ENCODE measurements around the gene OR2C3. TPM values are rescaled to one million over a fixed set of nuclear protein-coding genes. Genes with fewer than 3 reads are reported as not detected.
"Not testable (repeated sequence)": the region's sequence is repeated elsewhere in the genome, so short reads cannot be mapped to it uniquely, and the experiment has no call there.

OR2C3 gene
- total and polyA plus RNA-seq, 4 donors, result not detected

DNA sequence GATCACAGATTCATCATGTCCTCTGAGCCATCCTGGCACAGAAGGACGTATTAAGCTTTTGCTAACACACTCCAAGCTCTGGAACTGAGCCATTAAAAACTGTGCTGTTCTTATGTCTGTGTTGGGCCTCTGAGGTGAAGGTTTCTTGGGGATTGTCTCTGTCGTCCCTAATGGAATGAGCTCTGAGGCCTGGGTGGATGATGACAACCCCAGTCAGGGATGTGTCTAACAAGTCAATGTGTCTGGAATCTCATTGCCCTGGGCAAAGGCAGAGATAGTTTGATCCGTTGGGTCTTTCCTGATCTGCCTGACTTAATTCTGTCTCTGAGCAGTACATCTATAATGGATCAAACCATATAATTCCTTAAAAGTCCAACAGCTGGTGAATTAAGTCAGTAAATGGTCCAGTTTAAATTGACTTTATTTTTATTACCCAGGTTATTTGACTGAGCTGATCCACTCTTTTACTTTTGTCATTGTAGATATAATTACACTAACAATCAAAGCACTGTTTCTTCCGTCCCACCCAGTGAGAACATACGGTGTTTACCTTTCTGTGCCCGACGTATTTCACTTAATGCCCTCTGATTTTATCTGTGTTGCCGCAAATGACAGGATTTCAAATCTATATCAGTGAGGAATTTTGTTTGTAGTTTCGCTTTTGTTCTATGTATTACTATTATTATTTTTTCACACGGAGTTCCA is 39.5 kb downstream of the OR2C3 start:
- Histone ChIP-seq H3K27ac (ENCODE audit: low read depth in 1 of 2, low read length in 2 of 2) (no peak overlapping the region), H3K27me3 (ENCODE audit: control insufficient read depth in 1 of 2, insufficient read depth in 2 of 2, low read length in 1 of 2) (no peaks in the 10 kb centered on the region), H3K4me1 (ENCODE audit: control insufficient read depth in 1 of 2, insufficient read depth in 2 of 2, low read length in 2 of 2) (no peaks in the 10 kb centered on the region), H3K9me3 (ENCODE audit: control insufficient read depth, low read length) (no peaks in the 10 kb centered on the region), H3K36me3 (ENCODE audit: control insufficient read depth in 1 of 2, insufficient read depth in 2 of 2, low read length in 1 of 2) (no peaks in the 10 kb centered on the region), H3K4me3 (ENCODE audit: low read length in 2 of 2) (no peak overlapping the region)
- 44 to 50% methylated on average over 10 of the region's 10 CpGs for WGBS, 2 donors
- no peak for ATAC-seq (ENCODE audit: low FRiP score)
- intact Hi-C loops (cut with DNase I), result no loop called here
- no peak for DNase-seq

DNA sequence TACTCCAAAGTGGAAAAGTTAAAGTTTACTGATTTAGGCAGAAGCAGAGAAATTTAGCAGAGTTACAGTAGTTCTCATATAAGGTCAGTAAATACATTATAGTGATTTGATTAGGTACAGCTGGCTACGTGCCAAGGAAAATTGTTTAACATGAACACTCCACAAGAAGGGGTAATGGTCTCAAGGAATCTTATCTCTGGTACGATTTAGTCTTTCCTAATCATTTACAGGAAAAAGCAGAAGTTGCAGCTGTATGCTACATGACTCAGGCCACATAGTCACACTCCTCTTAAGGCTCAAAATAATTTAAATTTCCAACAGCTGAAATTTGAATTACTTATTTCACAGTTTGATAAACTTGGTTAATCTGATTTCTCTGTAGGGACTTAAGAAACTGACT is 41.5 kb downstream of the OR2C3 start:
- H3K4me3 ChIP-seq (ENCODE audit: low read length in 2 of 2), result no peak overlapping the region
- DNase-seq, result no peak
- H3K36me3 ChIP-seq (ENCODE audit: control insufficient read depth in 1 of 2, insufficient read depth in 2 of 2, low read length in 1 of 2), result no peaks in the 10 kb centered on the region
- H3K27ac ChIP-seq (ENCODE audit: low read depth in 1 of 2, low read length in 2 of 2), result no peak overlapping the region
- H3K4me1 ChIP-seq (ENCODE audit: control insufficient read depth in 1 of 2, insufficient read depth in 2 of 2, low read length in 2 of 2), result no peaks in the 10 kb centered on the region
- H3K27me3 ChIP-seq (ENCODE audit: control insufficient read depth in 1 of 2, insufficient read depth in 2 of 2, low read length in 1 of 2), result no peaks in the 10 kb centered on the region
- 8 to 14% methylated on average over 2 of the region's 2 CpGs for WGBS, 2 donors
- no peak for ATAC-seq (ENCODE audit: low FRiP score)
- intact Hi-C loops (cut with DNase I), result no loop called here
- H3K9me3 ChIP-seq (ENCODE audit: control insufficient read depth, low read length), result no peaks in the 10 kb centered on the region

DNA sequence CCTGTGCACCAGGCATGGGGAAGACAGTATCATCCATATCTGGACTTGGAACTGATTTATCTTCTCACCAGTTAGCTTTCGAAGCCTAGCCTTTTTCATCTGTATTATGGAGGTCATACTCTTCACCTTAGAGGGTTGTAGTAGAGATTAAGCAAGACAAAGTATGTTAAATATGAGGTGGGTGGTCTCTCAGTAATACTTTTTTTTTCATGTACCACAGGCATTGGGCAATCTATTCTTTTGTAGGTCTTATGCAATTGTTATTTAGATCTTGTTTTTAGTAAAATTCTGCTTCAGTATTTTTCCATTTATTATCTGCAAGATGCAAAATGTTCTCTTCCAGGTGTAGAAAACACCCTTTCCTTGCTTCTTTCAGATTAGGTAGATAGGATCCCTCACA is 43.1 kb downstream of the OR2C3 start:
- WGBS, 2 donors, result 70 to 75% methylated on average over 1 of the region's 1 CpG
- no peak for DNase-seq
- no peak overlapping the region for H3K27ac ChIP-seq (ENCODE audit: low read depth in 1 of 2, low read length in 2 of 2)
- no peaks in the 10 kb centered on the region for H3K27me3 ChIP-seq (ENCODE audit: control insufficient read depth in 1 of 2, insufficient read depth in 2 of 2, low read length in 1 of 2)
- H3K4me1 ChIP-seq (ENCODE audit: control insufficient read depth in 1 of 2, insufficient read depth in 2 of 2, low read length in 2 of 2), result no peaks in the 10 kb centered on the region
- no peaks in the 10 kb centered on the region for H3K36me3 ChIP-seq (ENCODE audit: control insufficient read depth in 1 of 2, insufficient read depth in 2 of 2, low read length in 1 of 2)
- no peaks in the 10 kb centered on the region for H3K9me3 ChIP-seq (ENCODE audit: control insufficient read depth, low read length)
- intact Hi-C loops (cut with DNase I), result no loop called here
- H3K4me3 ChIP-seq (ENCODE audit: low read length in 2 of 2), result no peak overlapping the region
- no peak for ATAC-seq (ENCODE audit: low FRiP score)

- no peak overlapping the region for H3K4me3 ChIP-seq (ENCODE audit: low read length in 2 of 2)
- DNase-seq (no peak), ATAC-seq (ENCODE audit: low FRiP score) (no peak)
- no peaks in the 10 kb centered on the region for H3K9me3 ChIP-seq (ENCODE audit: control insufficient read depth, low read length)
- H3K27me3 ChIP-seq (ENCODE audit: control insufficient read depth in 1 of 2, insufficient read depth in 2 of 2, low read length in 1 of 2), result no peaks in the 10 kb centered on the region
- intact Hi-C loops (cut with DNase I), result no loop called here
- WGBS, 2 donors, result 86 to 89% methylated on average over 12 of the region's 12 CpGs
- no peak overlapping the region for H3K27ac ChIP-seq (ENCODE audit: low read depth in 1 of 2, low read length in 2 of 2)
- no peaks in the 10 kb centered on the region for H3K36me3 ChIP-seq (ENCODE audit: control insufficient read depth in 1 of 2, insufficient read depth in 2 of 2, low read length in 1 of 2)
- no peaks in the 10 kb centered on the region for H3K4me1 ChIP-seq (ENCODE audit: control insufficient read depth in 1 of 2, insufficient read depth in 2 of 2, low read length in 2 of 2)
Observed at GRCh38 chr1:247491328-247491727, 44.9 kb downstream of the OR2C3 start.

DNA sequence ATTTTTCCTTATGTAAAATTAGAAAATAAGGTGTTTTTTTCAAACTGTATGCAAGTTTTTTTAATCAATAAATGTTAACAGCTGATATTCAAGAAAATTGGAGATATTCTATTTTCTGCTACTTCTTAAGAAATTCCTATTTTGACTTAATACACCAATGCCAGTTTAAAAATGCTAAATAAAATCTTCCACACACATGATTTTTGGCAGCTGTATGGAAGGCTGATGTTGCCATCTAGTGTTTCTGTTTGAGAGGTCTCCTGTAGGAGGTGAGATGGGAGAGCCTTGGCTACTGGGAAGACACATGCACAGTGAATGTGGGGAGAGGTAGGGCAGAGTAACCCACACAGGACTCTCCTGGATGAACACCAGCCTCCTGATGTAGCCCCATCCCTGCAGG is 49.2 kb downstream of the OR2C3 start:
- ATAC-seq (ENCODE audit: low FRiP score) (peak; percentile 63), DNase-seq (no peak)
- Histone ChIP-seq H3K9me3 (ENCODE audit: control insufficient read depth, low read length) (no peaks in the 10 kb centered on the region), H3K4me1 (ENCODE audit: control insufficient read depth in 1 of 2, insufficient read depth in 2 of 2, low read length in 2 of 2) (no peaks in the 10 kb centered on the region), H3K36me3 (ENCODE audit: control insufficient read depth in 1 of 2, insufficient read depth in 2 of 2, low read length in 1 of 2) (no peaks in the 10 kb centered on the region), H3K27me3 (ENCODE audit: control insufficient read depth in 1 of 2, insufficient read depth in 2 of 2, low read length in 1 of 2) (no peaks in the 10 kb centered on the region), H3K27ac (ENCODE audit: low read depth in 1 of 2, low read length in 2 of 2) (no peak overlapping the region), H3K4me3 (ENCODE audit: low read length in 2 of 2) (no peak overlapping the region)
- intact Hi-C loops (cut with DNase I), result loop anchor here (2.0 kb wide), 1 partner anchor 96 kb away; no protein-coding TSS in a partner anchor

DNA sequence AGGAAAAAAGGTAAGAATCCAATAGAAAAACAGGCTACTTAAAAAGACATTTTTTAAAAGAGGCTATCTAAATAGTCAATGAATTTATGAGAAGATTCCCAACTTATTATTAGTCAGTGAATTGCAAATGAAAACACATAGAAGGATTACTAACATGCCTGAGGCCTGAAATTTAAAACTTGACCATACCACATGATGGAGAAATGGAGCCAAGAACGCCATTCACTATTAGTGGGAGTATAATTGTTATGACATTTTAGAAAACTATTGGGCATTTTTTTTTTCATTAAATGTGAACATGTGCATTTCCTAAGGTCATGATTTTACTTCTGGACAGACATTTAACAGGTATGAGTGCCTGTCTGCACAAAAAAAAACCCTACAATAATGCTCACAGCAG is 53.5 kb downstream of the OR2C3 start:
- H3K9me3 ChIP-seq (ENCODE audit: control insufficient read depth, low read length), result no peaks in the 10 kb centered on the region
- 48 to 50% methylated on average over 1 of the region's 1 CpG for WGBS, 2 donors
- no peaks in the 10 kb centered on the region for H3K4me1 ChIP-seq (ENCODE audit: control insufficient read depth in 1 of 2, insufficient read depth in 2 of 2, low read length in 2 of 2)
- no peak for DNase-seq
- H3K36me3 ChIP-seq (ENCODE audit: control insufficient read depth in 1 of 2, insufficient read depth in 2 of 2, low read length in 1 of 2), result no peaks in the 10 kb centered on the region
- no peak overlapping the region for H3K4me3 ChIP-seq (ENCODE audit: low read length in 2 of 2)
- H3K27me3 ChIP-seq (ENCODE audit: control insufficient read depth in 1 of 2, insufficient read depth in 2 of 2, low read length in 1 of 2), result no peaks in the 10 kb centered on the region
- intact Hi-C loops (cut with DNase I), result no loop called here
- no peak for ATAC-seq (ENCODE audit: low FRiP score)
- no peak overlapping the region for H3K27ac ChIP-seq (ENCODE audit: low read depth in 1 of 2, low read length in 2 of 2)

DNA sequence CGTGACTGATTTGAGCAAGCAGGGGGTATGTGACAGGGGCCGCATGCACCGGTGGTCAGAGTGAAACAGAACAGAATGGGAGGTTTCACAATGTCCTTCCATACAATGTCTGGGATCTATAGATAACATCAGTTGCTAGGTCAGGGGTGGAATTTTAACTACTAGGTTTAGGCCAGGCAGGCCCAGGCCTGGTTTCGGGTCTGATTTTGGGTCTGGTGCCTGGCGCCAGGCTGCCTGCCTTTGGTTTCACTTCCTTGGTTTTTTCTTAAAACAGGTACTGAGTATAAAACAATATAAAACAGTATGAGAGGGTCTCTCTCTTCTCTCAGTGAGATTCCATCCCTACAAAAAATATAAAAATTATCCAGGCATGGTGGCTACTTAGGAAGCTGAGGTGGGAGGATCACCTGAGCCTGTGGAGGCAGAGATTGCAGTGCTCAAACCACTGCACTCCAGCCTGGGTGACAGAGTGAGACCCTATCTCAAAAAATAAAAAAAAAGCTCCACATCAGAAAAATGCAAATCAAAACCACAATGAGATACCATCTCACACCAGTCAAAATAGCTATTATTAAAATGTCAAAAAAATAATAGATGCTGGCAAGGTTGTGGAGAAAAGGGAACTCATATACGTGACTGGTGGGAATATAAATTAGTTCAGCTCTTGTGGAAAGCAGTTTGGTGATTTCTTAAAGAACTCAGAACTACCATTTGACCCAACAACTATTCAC is 59.7 kb downstream of the OR2C3 start:
- H3K9me3 ChIP-seq (ENCODE audit: control insufficient read depth, low read length); H3K4me1 ChIP-seq (ENCODE audit: control insufficient read depth in 1 of 2, insufficient read depth in 2 of 2, low read length in 2 of 2); H3K27ac ChIP-seq (ENCODE audit: low read depth in 1 of 2, low read length in 2 of 2); H3K27me3 ChIP-seq (ENCODE audit: control insufficient read depth in 1 of 2, insufficient read depth in 2 of 2, low read length in 1 of 2); H3K36me3 ChIP-seq (ENCODE audit: control insufficient read depth in 1 of 2, insufficient read depth in 2 of 2, low read length in 1 of 2); ATAC-seq (ENCODE audit: low FRiP score); DNase-seq; intact Hi-C loops (cut with DNase I); H3K4me3 ChIP-seq (ENCODE audit: low read length in 2 of 2): not testable (repeated sequence)
- WGBS, 2 donors, result 82 to 85% methylated on average over 6 of the region's 6 CpGs

- Histone ChIP-seq H3K27ac (ENCODE audit: low read depth in 1 of 2, low read length in 2 of 2) (no peak overlapping the region), H3K36me3 (ENCODE audit: control insufficient read depth in 1 of 2, insufficient read depth in 2 of 2, low read length in 1 of 2) (no peaks in the 10 kb centered on the region), H3K4me3 (ENCODE audit: low read length in 2 of 2) (no peak overlapping the region), H3K27me3 (ENCODE audit: control insufficient read depth in 1 of 2, insufficient read depth in 2 of 2, low read length in 1 of 2) (no peaks in the 10 kb centered on the region), H3K9me3 (ENCODE audit: control insufficient read depth, low read length) (no peaks in the 10 kb centered on the region), H3K4me1 (ENCODE audit: control insufficient read depth in 1 of 2, insufficient read depth in 2 of 2, low read length in 2 of 2) (no peaks in the 10 kb centered on the region)
- ATAC-seq (ENCODE audit: low FRiP score), result no peak
- no peak for DNase-seq
- intact Hi-C loops (cut with DNase I), result no loop called here
- whole genome bisulfite sequencing, 2 donors, result 85 to 95% methylated on average over 2 of the region's 2 CpGs
Observed at GRCh38 chr1:247475793-247476192, 60.4 kb downstream of the OR2C3 start.

Measured in aorta (tissue), 5 donors.